MM.1S (cell line): ENCODE measurements around the gene DUSP28.

Experiments
- EZH2 ChIP-seq: fragments of 300-600 bp; sonication (generic); optimal IDR thresholded peaks from 2 replicates; pipeline ENCODE3; 2017; ENCODE audit warnings: low read depth, mild to moderate bottlenecking, antibody characterized with exemption, low read length, mixed read lengths
- EZH2phosphoT487 ChIP-seq: fragments of 300-600 bp; sonication (generic); IDR thresholded peaks from 2 replicates; pipeline ENCODE4 v1.6.1; 2018; ENCODE audit warnings: antibody characterized with exemption, low read length
- TF ChIP-seq, protein P1 (sequence below): fragments of 300-600 bp; sonication (generic); IDR thresholded peaks from 2 replicates; pipeline ENCODE4 v1.5.1; 2016; ENCODE audit warnings: antibody characterized with exemption, low read length, mixed read lengths

DNA sequence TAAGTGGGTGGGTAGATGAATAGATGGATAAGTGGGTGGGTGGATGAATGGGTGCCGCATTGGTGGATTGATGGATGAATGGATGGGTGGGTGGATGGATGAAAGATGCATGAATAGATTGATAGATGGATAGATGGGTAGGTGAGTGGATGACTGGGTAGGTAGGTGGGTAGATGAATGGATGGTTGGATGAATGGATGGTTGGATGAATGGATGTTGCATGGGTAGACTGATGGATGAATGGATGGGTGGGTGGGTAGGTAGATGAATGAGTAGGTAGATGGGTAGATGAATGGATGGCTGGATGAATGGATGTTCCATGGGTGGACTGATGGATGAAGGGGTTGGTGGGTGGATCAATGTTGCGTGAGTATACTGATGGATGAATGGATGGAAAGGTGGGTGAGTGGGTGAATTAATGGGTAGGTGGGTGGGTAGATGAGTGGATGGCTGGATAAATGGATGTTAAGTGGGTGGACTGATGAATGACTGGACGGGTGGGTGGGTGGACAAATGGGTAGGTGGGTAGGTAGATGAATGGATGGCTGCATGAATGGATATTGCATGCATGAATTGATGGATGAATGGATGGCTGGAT lies 32.9 kb upstream of the DUSP28 start:
- TF ChIP-seq, protein P1, sequence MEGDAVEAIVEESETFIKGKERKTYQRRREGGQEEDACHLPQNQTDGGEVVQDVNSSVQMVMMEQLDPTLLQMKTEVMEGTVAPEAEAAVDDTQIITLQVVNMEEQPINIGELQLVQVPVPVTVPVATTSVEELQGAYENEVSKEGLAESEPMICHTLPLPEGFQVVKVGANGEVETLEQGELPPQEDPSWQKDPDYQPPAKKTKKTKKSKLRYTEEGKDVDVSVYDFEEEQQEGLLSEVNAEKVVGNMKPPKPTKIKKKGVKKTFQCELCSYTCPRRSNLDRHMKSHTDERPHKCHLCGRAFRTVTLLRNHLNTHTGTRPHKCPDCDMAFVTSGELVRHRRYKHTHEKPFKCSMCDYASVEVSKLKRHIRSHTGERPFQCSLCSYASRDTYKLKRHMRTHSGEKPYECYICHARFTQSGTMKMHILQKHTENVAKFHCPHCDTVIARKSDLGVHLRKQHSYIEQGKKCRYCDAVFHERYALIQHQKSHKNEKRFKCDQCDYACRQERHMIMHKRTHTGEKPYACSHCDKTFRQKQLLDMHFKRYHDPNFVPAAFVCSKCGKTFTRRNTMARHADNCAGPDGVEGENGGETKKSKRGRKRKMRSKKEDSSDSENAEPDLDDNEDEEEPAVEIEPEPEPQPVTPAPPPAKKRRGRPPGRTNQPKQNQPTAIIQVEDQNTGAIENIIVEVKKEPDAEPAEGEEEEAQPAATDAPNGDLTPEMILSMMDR: no peak
- no peak for TF ChIP-seq EZH2
- no peak for TF ChIP-seq EZH2phosphoT487
